ENCODE data around the gene TUFT1. TPM values are rescaled to one million over a fixed set of nuclear protein-coding genes. Genes with fewer than 3 reads are reported as not detected.

Gene TUFT1
- total and polyA plus RNA-seq, 2 donors (not counting 1 experiment from before 2014, with no cell fraction given), result 0.82 to 2.2 TPM

GRCh38 chr1:151556052-151556451, 15.9 kb downstream of the TUFT1 start:
- intact Hi-C loops (cut with micrococcal nuclease), result no loop called here
- DNase-seq, result no peak
- Histone ChIP-seq H3K36me3 (replicated peaks in 1 of 2; ENCODE audit: control extremely low read depth in 1 of 2, control insufficient read depth in 1 of 2, extremely low read depth in 1 of 2, insufficient read depth in 2 of 2, low read length in 1 of 2) (no peaks in the 10 kb centered on the region), H3K27me3 (replicated peaks in 1 of 4; ENCODE audit: control extremely low read depth in 1 of 4, control insufficient read depth in 3 of 4, insufficient read depth in 4 of 4, low read length in 3 of 4) (no peaks in the 10 kb centered on the region), H3K79me2 (ENCODE audit: control insufficient read depth, insufficient read depth, low read length) (no peaks in the 10 kb centered on the region), H3K4me2 (replicated peaks; ENCODE audit: low read depth, low read length, poor library complexity, severe bottlenecking) (no peak overlapping the region), H3K4me1 (ENCODE audit: control insufficient read depth in 2 of 2, insufficient read depth in 2 of 2, low read length in 2 of 2) (no peaks in the 10 kb centered on the region), H2AFZ (ENCODE audit: insufficient read depth, low read depth, low read length, poor library complexity, severe bottlenecking) (no peak overlapping the region), H3K27ac (ENCODE audit: low read length in 2 of 2) (no peak overlapping the region), H3K9ac (ENCODE audit: low read length) (no peak overlapping the region), H3K9me3 (ENCODE audit: control extremely low read depth in 1 of 3, control insufficient read depth in 2 of 3, insufficient read depth in 1 of 3, low read length in 2 of 3) (no peaks in the 10 kb centered on the region), H3K4me3 (ENCODE audit: control extremely low read depth in 1 of 5, extremely low read depth in 1 of 5, insufficient read depth in 1 of 5, low read depth in 2 of 5, low read length in 4 of 5) (no peak overlapping the region), H4K20me1 (ENCODE audit: control insufficient read depth, insufficient read depth, low read length, poor library complexity, severe bottlenecking) (no peaks in the 10 kb centered on the region)
- no peak overlapping the region for H3K27ac Mint-ChIP-seq
- WGBS (ENCODE audit: insufficient coverage), result no CpG with 5 or more reads among the region's 2 CpGs
- H3K4me1 Mint-ChIP-seq, result no peaks in the 10 kb centered on the region
- POLR2A ChIA-PET, result no interaction called here
- H3K27me3 Mint-ChIP-seq, result peaks cover 10% of the 10 kb centered on the region
- no peak for ATAC-seq (ENCODE audit: low read depth)
- CTCF ChIA-PET, result no interaction called here
- no peaks in the 10 kb centered on the region for H3K9me3 Mint-ChIP-seq (ENCODE audit: insufficient read depth)
- H3K4me3 Mint-ChIP-seq, result no peak overlapping the region
- TF ChIP-seq EZH2 (IDR thresholded peaks at IDR 0.05; ENCODE audit: borderline replicate concordance, insufficient read depth, low read depth, low read length, poor library complexity, severe bottlenecking) (no peak), CTCF (IDR thresholded peaks at IDR 0.05) (no peak)

- Histone ChIP-seq H3K4me2 (replicated peaks; ENCODE audit: low read depth, low read length, poor library complexity, severe bottlenecking) (no peak overlapping the region), H2AFZ (ENCODE audit: insufficient read depth, low read depth, low read length, poor library complexity, severe bottlenecking) (no peak overlapping the region), H3K9ac (ENCODE audit: low read length) (no peak overlapping the region), H3K79me2 (ENCODE audit: control insufficient read depth, insufficient read depth, low read length) (no peaks in the 10 kb centered on the region), H3K27me3 (replicated peaks in 1 of 4; ENCODE audit: control extremely low read depth in 1 of 4, control insufficient read depth in 3 of 4, insufficient read depth in 4 of 4, low read length in 3 of 4) (no peaks in the 10 kb centered on the region), H3K4me1 (ENCODE audit: control insufficient read depth in 2 of 2, insufficient read depth in 2 of 2, low read length in 2 of 2) (no peaks in the 10 kb centered on the region), H3K36me3 (replicated peaks in 1 of 2; ENCODE audit: control extremely low read depth in 1 of 2, control insufficient read depth in 1 of 2, extremely low read depth in 1 of 2, insufficient read depth in 2 of 2, low read length in 1 of 2) (no peaks in the 10 kb centered on the region), H3K9me3 (ENCODE audit: control extremely low read depth in 1 of 3, control insufficient read depth in 2 of 3, insufficient read depth in 1 of 3, low read length in 2 of 3) (no peaks in the 10 kb centered on the region), H3K4me3 (ENCODE audit: control extremely low read depth in 1 of 5, extremely low read depth in 1 of 5, insufficient read depth in 1 of 5, low read depth in 2 of 5, low read length in 4 of 5) (no peak overlapping the region), H4K20me1 (ENCODE audit: control insufficient read depth, insufficient read depth, low read length, poor library complexity, severe bottlenecking) (no peaks in the 10 kb centered on the region), H3K27ac (ENCODE audit: low read length in 2 of 2) (no peak overlapping the region)
- H3K27ac Mint-ChIP-seq, result no peak overlapping the region
- no peak overlapping the region for H3K4me3 Mint-ChIP-seq
- ATAC-seq (ENCODE audit: low read depth) (no peak), DNase-seq (no peak)
- WGBS (ENCODE audit: insufficient coverage), result no CpG with 5 or more reads among the region's 1 CpG
- H3K9me3 Mint-ChIP-seq (ENCODE audit: insufficient read depth), result no peaks in the 10 kb centered on the region
- no peak for TF ChIP-seq EZH2 (IDR thresholded peaks at IDR 0.05; ENCODE audit: borderline replicate concordance, insufficient read depth, low read depth, low read length, poor library complexity, severe bottlenecking)
- TF ChIP-seq CTCF (IDR thresholded peaks at IDR 0.05), result no peak
- no peaks in the 10 kb centered on the region for H3K4me1 Mint-ChIP-seq
- CTCF ChIA-PET, result interaction anchor here (1.2 kb wide), 1 partner anchor 439 kb away, joined by 3 read pairs; no protein-coding TSS in a partner anchor
- peaks cover 5% of the 10 kb centered on the region for H3K27me3 Mint-ChIP-seq
- POLR2A ChIA-PET, result no interaction called here
- intact Hi-C loops (cut with micrococcal nuclease), result no loop called here
These were observed 22.6 kb downstream of the TUFT1 start for GRCh38 chr1:151562661-151563060.

Measured in B cell (primary cell).